ENCODE measurements around the gene GPHN.
"Not testable (repeated sequence)": the region's sequence is repeated elsewhere in the genome, so short reads cannot be mapped to it uniquely, and the experiment has no call there.

Gene GPHN

DNA sequence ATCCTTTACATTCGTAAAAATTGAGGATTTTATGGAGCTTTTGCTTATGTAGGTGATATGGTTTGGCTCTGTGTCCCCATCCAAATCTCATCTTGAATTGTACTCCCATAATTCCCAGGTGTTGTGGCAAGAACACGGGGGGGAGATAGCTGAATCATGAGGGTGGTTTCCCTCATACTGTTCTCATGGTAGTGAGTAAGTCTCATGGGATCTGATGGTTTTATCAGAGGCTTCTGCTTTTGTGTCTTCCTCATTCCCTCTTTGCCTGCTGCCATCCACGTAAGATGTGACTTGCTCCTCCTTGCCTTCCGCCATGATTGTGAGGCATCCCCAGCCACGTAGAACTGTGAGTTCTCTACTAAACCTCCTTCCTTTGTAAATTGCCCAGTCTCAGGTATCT is 5.1 kb upstream of the GPHN start:
- not testable (repeated sequence) for DNase-seq (ENCODE audit: low read depth)

DNA sequence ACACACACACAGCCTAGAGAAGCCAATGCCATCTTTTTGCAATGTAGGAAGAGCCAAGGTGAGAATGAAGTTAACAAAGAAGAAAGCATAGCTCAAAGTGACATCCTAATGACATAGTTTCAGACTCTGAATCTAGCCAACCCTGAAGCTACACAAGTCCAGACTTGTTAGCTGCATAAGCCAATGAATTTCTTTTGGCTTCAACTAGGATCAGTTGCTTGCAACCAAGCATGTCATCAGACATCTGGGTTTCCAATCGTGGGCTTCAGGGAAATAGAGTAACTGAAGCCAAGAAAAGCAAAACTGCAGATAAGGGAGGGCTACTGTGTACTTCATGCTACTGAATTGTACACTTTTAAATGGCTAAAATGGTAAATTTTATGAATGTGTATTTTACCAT is 4.4 kb upstream of the GPHN start:
- peak; percentile 67 for DNase-seq (ENCODE audit: low read depth)

DNA sequence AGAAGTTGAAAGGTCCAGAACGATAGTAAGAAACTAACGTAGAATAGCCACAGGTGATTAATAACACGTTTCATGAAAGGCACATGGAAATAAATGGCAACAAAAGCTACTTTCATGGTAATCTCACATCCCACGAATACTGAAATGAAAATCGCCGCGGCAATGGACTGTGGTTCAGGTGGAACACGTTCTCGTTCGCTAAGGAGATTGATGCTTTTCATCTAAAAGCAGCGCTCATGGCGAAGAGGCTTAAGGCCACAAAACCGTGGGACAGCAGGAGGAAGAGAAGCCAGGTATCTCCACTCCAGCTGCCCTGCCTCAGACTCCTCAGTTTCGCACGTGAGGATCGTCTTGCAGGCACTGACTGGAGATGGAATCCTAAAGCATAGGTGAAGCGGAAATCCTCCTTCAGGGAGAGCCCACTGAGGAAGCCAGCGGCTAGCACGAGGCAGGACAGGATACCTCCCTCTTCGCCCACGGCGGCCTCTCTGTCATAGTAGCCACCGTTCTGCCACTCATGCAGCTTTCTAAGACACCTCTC is 696 bp upstream of the GPHN start:
- no peak for DNase-seq (ENCODE audit: low read depth)

DNA sequence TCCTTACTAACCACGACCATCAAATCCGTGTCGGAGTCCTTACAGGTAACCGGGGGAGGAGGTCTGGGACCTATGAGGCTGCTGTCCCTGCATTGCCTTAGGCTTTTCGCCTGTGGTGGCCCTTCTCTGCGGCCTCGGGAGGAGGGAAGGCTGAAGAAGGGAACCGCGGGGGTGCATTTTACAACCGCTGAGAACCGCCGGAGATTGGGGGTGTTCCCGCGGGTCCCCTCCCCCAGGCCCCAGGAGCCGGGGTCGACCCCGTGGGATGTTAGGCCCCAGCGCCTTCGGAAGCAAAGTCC is 549 bp downstream of the GPHN start:
- DNase-seq (ENCODE audit: low read depth), result no peak

DNA sequence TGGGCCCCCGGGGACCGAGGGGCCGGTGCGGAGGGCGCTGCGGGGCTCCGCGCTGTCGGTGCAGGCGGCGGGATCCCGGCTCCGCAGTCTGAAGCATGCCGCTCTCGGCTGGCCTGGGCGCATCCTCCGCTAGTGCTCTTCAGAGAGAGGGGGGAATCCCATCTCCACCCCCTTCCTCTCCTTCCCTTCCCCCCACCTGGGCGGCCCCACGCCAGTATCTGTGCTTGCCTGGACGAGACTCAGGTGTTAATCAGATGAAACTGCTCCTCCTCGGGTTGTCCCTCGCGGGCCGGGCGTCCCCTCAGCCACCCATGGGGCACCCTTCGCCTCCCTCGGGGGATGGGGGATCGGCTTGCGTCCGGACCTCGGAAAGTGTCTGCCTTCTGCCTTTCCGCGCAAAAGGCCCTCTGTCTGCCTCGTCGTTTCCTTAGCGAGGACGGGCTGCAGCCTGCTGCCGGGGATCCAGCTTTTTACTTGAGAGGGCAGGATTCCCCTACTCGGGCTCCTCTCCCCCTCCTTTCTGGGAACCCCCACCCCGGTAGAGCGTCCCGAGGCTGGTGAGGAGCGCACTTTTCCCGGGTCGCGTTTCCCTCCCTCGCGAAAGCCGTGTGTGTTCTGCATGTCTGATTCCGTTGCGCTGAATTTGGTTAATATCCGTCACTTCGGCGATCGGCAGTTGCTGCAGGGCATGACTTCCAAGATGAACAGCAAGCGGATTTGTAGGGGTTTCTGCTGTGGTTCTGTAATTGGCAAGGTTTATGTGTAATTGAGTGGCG is 1.1 kb downstream of the GPHN start:
- DNase-seq (ENCODE audit: low read depth), result peak; percentile 35

DNA sequence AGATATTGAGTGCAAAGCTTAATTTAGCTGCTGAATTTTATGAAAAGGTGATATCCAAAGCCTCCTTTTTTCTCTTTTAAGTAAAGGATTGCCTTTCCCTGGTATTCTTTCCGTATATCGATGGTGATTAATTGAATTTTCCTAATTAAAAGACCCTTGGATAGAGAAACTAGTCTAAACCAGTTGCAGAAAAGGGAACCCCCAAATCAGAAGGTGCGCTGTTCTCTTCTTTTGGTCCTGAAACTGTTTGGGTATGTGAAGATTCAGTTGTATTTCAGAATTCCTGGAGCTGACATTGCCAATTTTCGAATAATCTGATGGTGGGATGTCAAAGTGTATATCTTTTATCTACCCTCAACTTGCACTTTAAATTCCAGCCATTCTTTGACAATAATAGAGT is 1.9 kb downstream of the GPHN start:
- peak; percentile 13 for DNase-seq (ENCODE audit: low read depth)

DNA sequence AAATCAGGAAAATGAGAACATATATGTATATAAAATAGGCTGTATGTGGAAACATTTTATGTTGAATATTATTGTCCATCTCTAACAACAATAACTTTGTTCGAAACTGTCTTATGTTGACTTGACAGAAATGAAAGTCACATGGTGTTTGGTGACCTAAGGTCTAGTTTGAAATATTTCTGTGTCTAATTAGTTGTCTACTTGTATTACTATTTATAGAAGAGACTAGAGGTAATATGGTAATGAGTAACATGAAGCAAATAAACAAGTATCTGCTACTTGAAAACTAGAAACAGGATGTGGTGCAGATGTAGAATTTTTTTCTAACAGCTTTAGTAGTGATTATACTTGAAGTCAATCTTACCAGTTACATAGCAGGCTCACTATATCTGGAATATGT is 3.9 kb downstream of the GPHN start:
- DNase-seq (ENCODE audit: low read depth), result no peak

DNA sequence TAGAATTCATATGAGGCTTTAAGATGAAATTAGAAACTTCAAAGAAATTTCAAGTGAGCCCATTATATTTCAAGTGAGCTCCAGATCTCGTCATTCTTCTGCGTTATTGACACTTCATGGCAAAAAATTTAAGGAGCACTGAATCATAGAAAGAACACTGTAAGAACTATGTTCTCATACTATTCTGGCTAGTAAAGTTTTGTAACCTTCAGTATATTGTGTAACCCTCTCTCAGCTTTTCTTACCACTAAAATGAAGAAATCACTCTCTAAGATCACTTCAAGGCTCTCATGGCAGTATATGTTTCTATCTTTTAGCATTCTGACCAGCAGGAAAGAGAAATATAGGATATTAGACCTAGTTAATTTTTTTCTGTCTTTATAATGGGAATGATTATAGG is 6.3 kb downstream of the GPHN start:
- DNase-seq (ENCODE audit: low read depth), result peak; percentile 56

DNA sequence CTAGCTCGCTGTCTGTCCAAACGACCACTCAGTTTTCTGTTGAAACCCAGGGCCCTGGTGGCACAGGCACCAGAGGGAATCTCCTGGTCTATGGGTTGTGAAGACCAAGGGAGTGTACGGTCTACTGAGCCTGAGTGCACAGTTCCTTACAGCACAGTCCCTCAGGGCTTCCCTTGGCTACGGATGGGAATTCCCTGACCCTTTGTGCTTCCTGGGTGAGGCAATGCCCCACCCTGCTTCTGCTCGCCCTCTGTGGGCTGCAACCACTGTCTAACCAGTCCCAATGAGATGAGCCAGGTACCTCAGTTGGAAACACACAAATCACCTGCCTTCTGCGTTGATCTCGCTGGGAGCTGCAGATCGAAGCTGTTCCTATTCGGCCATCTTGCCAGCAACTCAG is 22.6 kb downstream of the GPHN start:
- no peak for DNase-seq (ENCODE audit: low read depth)

DNA sequence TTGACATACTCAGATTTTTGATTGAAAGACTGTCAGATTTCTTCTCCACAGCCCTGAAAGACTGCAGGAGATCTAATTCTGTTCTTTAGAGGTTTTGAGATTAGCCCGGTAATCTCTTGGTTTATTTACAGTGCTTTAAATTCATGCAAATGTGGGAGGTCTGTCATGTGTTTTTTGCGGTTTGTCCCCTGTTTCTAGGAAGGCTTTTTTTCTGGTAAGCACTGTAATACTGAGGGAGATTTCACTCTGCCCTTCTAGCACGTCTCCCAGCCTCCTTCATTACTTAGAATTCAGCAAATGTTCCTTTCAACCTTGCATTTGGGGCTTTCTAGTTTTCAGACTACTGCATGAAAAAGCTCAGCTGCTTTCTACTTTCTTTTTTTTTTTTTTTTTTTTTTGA is 31.1 kb downstream of the GPHN start:
- peak; percentile 3 for DNase-seq (ENCODE audit: low read depth)

DNA sequence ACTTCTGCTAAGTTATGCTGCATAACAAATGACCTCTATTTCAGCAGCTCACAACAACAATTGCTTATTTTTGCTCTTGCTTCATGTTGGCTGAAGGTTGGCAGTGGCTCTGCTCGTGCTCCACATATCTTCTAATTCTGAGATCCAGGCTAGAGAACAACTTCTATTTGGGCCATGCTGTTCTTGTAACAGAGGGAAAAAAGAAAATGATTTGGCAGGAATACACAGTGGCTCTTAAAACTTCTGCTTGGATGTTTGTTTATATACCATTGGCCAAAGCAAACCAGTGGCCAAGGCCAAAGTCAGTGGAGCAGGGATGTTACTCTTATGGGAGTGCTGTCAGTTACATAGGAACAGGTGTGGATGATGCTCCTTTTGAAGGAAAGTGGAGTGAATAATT is 32.1 kb downstream of the GPHN start:
- no peak for DNase-seq (ENCODE audit: low read depth)

DNA sequence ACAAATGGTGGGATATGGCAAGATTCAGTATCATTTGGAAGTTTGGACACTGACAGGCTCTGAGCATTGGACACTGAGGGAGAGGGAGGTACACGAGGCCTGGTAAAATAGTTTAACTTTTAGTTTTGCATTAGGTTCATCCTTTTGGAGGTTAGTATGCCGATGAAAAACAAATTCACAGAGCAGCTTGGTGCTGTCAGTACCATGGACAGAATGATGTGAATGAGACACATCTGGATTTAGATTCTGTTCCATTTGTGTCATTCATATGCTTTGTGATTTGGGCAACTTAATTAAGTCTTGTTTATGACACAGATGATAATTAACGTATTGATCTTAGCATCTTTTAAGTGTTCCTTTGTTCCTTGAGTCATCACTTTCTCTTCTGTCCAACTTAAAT is 33.7 kb downstream of the GPHN start:
- DNase-seq (ENCODE audit: low read depth), result no peak

DNA sequence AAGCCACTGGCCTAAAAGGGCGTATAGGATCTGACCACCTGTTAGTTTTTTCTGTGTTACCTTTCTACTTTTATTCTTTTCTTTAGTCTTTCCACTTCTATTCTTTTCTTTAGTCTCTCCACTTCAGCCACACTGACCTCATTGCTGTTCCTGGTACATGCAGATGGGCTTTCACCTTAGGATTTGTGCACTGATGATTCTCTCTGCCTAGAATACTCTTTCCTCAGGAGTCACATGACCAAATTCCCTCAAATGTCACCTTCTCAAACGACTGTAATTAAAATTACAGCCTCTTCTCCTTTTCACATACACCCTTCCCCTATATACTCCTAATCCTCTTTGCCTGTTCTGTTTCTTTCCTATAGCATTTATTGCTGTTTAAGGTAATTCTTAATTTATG is 36.0 kb downstream of the GPHN start:
- DNase-seq (ENCODE audit: low read depth), result no peak

DNA sequence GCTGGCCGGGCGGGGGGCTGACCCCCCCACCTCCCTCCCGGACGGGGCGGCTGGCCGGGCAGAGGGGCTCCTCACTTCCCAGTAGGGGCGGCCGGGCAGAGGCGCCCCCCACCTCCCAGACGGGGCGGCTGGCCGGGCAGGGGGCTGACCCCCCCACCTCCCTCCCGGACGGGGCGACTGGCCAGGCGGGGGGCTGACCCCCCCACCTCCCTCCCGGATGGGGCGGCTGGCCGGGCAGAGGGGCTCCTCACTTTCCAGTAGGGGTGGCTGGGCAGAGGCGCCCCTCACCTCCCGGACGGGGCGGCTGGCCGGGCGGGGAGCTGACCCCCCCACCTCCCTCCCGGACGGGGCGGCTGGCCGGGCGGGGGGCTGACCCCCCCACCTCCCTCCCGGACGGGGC is 37.2 kb downstream of the GPHN start:
- not testable (repeated sequence) for DNase-seq (ENCODE audit: low read depth)

DNA sequence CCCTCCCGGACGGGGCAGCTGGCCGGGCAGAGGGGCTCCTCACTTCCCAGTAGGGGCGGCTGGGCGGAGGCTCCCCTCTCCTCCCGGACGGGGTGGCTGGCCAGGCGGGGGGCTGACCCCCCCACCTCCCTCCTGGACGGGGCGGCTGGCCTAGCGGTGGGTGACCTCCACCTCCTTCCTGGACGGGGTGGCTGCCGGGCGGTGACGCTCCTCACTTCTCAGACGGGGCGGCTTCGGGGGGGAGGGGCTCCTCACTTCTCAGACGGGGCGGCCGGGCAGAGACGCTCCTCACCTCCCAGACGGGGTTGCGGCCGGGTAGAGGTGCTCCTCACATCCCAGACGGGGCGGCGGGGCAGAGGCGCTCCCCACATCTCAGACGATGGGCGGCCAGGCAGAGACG is 37.8 kb downstream of the GPHN start:
- not testable (repeated sequence) for DNase-seq (ENCODE audit: low read depth)

DNA sequence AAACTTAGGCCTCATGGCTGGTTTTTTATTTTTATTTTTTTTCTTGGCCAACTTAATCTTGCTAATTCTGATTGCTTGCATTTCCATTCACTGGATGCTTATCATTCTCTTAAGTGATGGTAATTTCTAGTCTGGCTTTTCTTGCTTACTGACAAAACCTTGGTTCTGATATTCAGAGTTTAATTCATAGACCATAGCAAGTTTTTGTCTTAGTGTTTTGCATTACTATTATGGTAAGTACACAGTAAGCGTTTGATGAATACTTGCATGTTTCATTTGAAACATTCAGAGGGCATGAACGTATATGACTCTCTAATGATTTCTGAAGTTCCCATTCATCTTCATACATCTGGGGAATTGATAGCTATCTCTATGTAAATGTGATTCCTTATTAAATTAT is 55.8 kb downstream of the GPHN start:
- DNase-seq (ENCODE audit: low read depth), result no peak

DNA sequence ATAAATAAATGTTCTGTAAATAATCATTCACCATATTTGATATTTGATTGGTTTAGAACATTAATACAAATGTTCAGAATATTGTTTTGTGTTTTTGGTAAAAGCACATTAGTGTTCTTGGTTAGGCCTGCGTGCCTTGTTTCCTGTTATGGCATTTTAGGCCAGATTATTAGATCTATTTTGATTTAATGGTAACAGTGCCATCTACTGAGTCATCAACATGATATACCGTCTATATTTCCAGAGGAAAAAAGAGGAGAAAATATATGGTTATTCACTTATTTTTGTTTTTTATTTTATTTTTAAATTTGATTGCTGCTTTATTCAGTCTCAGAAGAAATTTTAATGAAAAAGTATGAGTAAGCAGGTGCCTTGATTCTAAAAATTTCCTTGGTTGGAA is 60.3 kb downstream of the GPHN start:
- peak; percentile 7 for DNase-seq (ENCODE audit: low read depth)

DNA sequence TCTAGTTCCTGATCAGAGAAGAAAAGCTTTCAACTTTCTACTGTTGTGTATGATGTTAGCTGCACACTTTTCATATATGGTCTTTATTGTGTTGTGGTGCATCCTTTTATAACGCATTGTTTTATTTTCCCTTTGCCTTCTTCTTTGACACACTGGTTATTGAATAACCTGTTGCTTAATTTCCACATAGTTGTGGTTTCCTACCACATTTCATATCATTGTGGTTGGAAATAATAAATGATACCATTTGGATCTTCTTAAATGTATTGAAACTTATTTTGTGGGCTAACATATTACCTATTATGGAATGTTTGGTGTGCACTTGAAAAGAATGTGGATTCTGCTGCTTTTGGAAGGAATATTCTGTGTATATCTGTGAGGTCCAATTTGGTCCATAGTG is 64.9 kb downstream of the GPHN start:
- peak; percentile 37 for DNase-seq (ENCODE audit: low read depth)

DNA sequence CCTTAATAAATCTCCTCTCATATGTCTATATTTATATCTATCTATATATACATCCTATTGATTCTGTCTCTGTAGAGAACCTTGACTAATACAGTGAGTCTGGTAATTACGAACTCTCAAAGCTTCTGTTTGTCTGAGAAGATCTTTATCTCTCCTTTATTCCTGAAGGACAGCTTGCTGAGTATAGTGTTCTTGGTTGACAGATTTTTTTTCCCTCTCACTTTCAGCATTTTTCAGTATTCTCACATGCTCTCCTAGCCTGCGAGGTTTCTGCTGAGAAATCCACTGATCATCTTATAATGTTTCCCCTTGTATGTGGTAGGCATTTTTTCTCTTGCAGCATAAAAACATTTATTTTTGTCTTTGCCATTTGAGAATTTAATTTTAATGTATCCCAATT is 67.1 kb downstream of the GPHN start:
- no peak for DNase-seq (ENCODE audit: low read depth)

DNA sequence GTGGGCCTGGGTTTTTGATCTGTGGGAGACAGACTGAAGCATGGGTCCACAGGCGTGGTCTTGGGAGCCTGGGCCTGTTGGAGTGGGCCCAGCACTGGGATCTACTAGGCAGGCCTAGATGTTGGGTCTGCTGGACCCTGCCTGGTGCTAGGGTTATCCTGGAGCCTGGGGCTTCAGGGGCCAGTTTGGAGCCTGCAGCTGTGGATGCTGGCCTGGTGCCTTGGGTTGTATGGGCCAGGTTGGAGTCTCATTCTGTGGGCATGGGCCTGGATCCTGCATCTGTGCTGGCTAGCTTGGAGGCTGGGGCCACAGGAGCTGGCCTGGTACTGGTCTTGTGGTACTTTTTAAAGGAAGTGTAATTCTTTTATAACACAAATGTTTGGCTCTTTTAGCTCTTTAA is 68.0 kb downstream of the GPHN start:
- DNase-seq (ENCODE audit: low read depth), result no peak

DNA sequence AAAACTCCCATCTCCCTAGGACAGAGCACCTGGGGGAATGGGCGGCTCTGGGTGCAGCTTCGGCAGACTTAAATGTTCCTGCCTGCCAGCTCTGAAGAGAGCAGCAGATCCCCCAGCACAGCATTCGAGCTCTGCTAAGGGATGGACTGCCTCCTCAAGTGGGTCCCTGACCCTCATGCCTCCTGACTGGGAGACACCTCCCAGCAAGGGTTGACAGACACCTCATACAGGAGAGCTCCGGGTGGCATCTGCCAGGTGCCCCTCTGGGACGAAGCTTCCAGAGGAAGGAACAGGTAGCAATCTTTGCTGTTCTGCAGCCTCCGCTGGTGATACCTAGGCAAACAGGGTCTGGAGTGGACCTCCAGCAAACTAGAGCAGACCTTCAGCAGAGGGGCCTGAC is 79.8 kb downstream of the GPHN start:
- not testable (repeated sequence) for DNase-seq (ENCODE audit: low read depth)

DNA sequence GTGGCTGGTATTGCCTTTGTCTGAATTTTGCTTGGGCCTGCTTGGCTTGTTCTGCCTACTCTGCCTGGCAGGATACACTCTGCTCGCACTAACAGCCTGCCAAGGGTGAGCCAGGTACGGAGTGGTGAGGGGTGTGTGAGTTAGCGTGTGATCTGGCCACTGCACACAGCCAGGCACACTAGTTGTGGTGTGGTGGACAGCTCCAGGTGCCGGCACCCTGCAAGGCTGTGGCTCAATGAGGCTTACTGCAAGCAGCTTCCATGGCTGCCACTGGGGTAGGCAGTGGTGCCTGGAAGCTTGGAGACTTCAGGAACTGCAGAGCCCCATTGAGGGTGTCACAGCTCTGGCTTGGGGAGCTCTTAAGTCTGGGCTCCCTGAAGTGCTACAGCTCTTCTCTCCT is 87.4 kb downstream of the GPHN start:
- DNase-seq (ENCODE audit: low read depth), result no peak

DNA sequence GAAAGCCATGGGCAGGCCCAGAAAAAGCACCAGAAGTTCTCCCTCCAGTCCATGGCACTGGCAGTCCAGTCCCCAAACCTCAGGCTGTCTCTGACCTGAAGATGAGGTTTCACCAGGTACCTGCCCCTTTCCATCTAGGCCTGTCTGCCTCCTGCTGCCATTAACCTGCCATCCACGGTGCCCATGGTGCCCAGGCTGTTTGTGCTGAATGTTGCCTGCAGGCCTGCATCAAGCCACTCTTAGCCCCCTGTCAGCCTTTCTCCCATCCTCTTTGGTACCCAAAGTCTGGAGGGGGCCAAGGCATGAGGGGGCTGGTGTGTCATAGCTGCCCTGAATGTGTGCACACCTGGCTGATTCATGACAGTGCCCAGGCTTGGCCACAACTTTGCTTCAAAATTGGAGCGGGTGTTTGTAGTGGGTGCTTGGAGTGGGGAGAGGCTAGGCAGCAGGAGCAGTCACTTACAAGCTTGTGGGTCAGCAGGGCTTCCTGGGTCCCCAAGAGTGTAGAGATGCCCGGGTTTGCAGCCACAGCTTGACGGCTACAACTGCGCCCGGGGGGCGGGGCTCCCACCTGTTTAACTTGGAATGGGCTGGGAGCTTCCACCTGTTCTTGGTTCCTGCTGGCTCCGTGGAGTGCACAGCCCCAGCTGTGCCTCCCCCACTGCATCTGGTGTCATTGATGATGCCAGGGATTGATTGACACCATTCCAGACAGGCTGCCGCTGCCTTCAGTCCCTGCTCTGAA is 88.5 kb downstream of the GPHN start:
- DNase-seq (ENCODE audit: low read depth), result no peak

DNA sequence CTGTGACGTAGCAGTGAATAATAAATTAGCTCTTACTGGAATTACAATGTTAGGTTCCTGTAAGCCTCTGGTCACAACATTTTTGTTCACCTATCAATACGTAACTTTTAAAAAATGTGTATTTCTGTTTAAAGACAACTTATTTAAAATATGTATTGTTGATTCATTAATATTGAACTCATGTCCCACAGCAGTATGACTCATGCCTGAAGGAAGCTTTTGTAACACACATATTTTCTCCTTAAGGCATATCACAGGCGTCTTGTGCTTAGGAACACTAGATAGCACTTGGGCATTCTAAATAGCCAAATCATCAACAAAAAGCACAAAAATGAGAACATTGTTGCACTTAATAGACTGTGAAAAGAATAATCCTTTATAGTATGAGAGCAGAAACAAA is 92.5 kb downstream of the GPHN start:
- peak; percentile 89 for DNase-seq (ENCODE audit: low read depth)
